HepG2 (cell line): Measurements from ENCODE around the gene GDAP1L1. TPM values are rescaled to one million over a fixed set of nuclear protein-coding genes. Genes with fewer than 3 reads are reported as not detected.

Source experiments
- ATAC-seq: fragments of 200-7000 bp; cut with Tn5 transposase; 3 replicates; pipeline ENCODE4 v1.9.1; 2020; ENCODE audit warnings: mild to moderate bottlenecking, moderate library complexity
- BruUV-seq: library from RNA; stranded (reverse); fragments of 400-500 nt; replicated peaks from 2 replicates; lab custom pipeline; 2021; lab: Mats Ljungman, UMichigan
- CTCF ChIA-PET: fragments of 300-600 bp; formaldehyde crosslinking; extraction: SDS; loops from one replicate; lab custom pipeline; 2021; ENCODE audit warnings: low total read pairs, inconsistent platforms, low intra/inter-chr PET ratio; lab: Yijun Ruan, JAX
- POLR2A ChIA-PET: fragments of 350-600 bp; sonication (Branson Sonifier 250); formaldehyde crosslinking; loops from one replicate; lab custom pipeline; 2020; ENCODE audit warnings: antibody characterized with exemption, inconsistent platforms; lab: Yijun Ruan, JAX
- DNase-seq: peaks from one replicate; pipeline ENCODE4 v3.0.0-alpha.2; 2015; ENCODE audit warnings: low spot score
- FAIRE-seq: peaks from 3 replicates; lab custom pipeline; 2011; peaks lifted over from hg19 to GRCh38; lab: Jason Lieb, UNC
- H2AFZ ChIP-seq: one replicate; pipeline ENCODE4 v1.6.1; 2011; ENCODE audit warnings: low read length, inconsistent platforms
- H3K27ac ChIP-seq: fragments of 300-600 bp; 3 replicates; pipeline ENCODE4 v1.8.0; 2011; ENCODE audit warnings: mixed run types, mild to moderate bottlenecking, mixed read lengths, low read length, inconsistent platforms; ENCODE audit not compliant: insufficient read depth; ENCODE audit errors: extremely low read length
- H3K27me3 ChIP-seq, 2 experiments: fragments of 200-600 bp in 1 of 2; 2 replicates in 1 of 2; 3 replicates in 1 of 2; pipeline versions ENCODE4 v1.6.0 to v1.8.0; 2011; ENCODE audit warnings: low read length in 2 of 2, mild to moderate bottlenecking in 2 of 2, moderate library complexity in 2 of 2, inconsistent platforms in 1 of 2; ENCODE audit not compliant: insufficient read depth in 2 of 2, control insufficient read depth in 1 of 2
- H3K36me3 ChIP-seq, 2 experiments: fragments of 200-600 bp in 1 of 2; replicated peaks in 1 of 2; 2 replicates in 1 of 2; 3 replicates in 1 of 2; pipeline versions ENCODE4 v1.5.1 to v1.8.0; 2011; ENCODE audit warnings: low read length in 2 of 2, inconsistent platforms in 1 of 2; ENCODE audit not compliant: insufficient read depth in 2 of 2, control insufficient read depth in 1 of 2
- H3K4me1 ChIP-seq: 2 replicates; pipeline ENCODE4 v1.5.1; 2012; ENCODE audit warnings: low read length, inconsistent platforms; ENCODE audit not compliant: insufficient read depth
- H3K4me2 ChIP-seq: 2 replicates; pipeline ENCODE4 v1.6.0; 2011; ENCODE audit warnings: low read depth, low read length, inconsistent platforms
- H3K4me3 ChIP-seq, 3 experiments: fragments of 200-600 bp in 1 of 3; sonication (generic), shearing (Covaris generic) in 1 of 3; replicated peaks in 1 of 3; 2 replicates each; pipeline ENCODE4 v1.5.1; 2011 to 2016; ENCODE audit warnings: low read length in 3 of 3, inconsistent platforms in 2 of 3, low read depth in 2 of 3, mild to moderate bottlenecking in 2 of 3, control low read depth in 1 of 3, mixed read lengths in 1 of 3; ENCODE audit not compliant: insufficient read depth in 1 of 3
- H3K79me2 ChIP-seq: one replicate; pipeline ENCODE4 v1.6.1; 2011; ENCODE audit warnings: low read length, inconsistent platforms; ENCODE audit not compliant: insufficient read depth
- H3K9ac ChIP-seq: 2 replicates; pipeline ENCODE4 v1.6.0; 2011; ENCODE audit warnings: mild to moderate bottlenecking, low read depth, low read length, inconsistent platforms; ENCODE audit not compliant: insufficient read depth
- H3K9me3 ChIP-seq: 2 replicates; pipeline ENCODE4 v1.5.1; 2012; ENCODE audit warnings: mild to moderate bottlenecking, low read length
- H4K20me1 ChIP-seq: 2 replicates; pipeline ENCODE4 v1.6.0; 2011; ENCODE audit warnings: inconsistent platforms, mild to moderate bottlenecking, low read length, moderate library complexity; ENCODE audit not compliant: insufficient read depth
- ATF2 ChIP-seq: sonication (generic); formaldehyde crosslinking; IDR thresholded peaks from 2 replicates; pipeline ENCODE4 v1.4.0; 2020; ENCODE audit warnings: missing genetic modification reagents
- HOXA7 ChIP-seq: sonication (generic); formaldehyde crosslinking; IDR thresholded peaks from 2 replicates; pipeline ENCODE4 v1.8.1; 2022; ENCODE audit warnings: mild to moderate bottlenecking, missing genetic modification reagents, moderate library complexity
- IKZF1 ChIP-seq: fragments of 450-650 bp; IDR thresholded peaks from 2 replicates; pipeline ENCODE4 v1.7.1; 2016
- KDM6A ChIP-seq: IDR thresholded peaks from 2 replicates; pipeline ENCODE4 v1.6.1; 2016; ENCODE audit warnings: low read depth
- NFYC ChIP-seq: IDR thresholded peaks from 2 replicates; pipeline ENCODE4 v1.6.1; 2016; ENCODE audit warnings: missing genetic modification reagents, missing compliant biosample characterization
- POLR2G ChIP-seq: fragments of 200-400 bp; formaldehyde crosslinking; IDR thresholded peaks from 2 replicates; pipeline ENCODE4 v1.6.1; 2018; ENCODE audit warnings: mild to moderate bottlenecking, low read depth, low read length, moderate library complexity
- SP140L ChIP-seq: sonication (generic); formaldehyde crosslinking; IDR thresholded peaks from 2 replicates; pipeline ENCODE4 v1.4.0; 2020; ENCODE audit warnings: missing genetic modification reagents, borderline replicate concordance
- ZBTB21 ChIP-seq: sonication (generic); formaldehyde crosslinking; IDR thresholded peaks from 2 replicates; pipeline ENCODE4 v1.4.0; 2020; ENCODE audit warnings: missing genetic modification reagents
- ZNF274 ChIP-seq: sonication (generic); formaldehyde crosslinking; IDR thresholded peaks from 2 replicates; pipeline ENCODE4 v1.5.1; 2020; ENCODE audit warnings: mild to moderate bottlenecking, missing genetic modification reagents
- ZNF580 ChIP-seq: IDR thresholded peaks from 2 replicates; pipeline ENCODE4 v1.6.1; 2016; ENCODE audit warnings: low read depth, borderline replicate concordance
- WGBS: methylation state at CpG from one replicate; pipeline ENCODE4 v1.1.6; 2017; ENCODE audit warnings: low lambda C conversion rate; 5-methylcytosine and 5-hydroxymethylcytosine counted together
- in situ Hi-C: cut with HindIII; loops from 2 replicates; pipeline ENCODE4 v1.10.0; 2017; ENCODE audit warnings: low pct_unique_long_range_greater_than_20kb; ENCODE audit not compliant: extremely low pct_ligation_motif_present
- intact Hi-C: fragments of 100-400 bp; cut with micrococcal nuclease; formaldehyde crosslinking; loops from one replicate; pipeline ENCODE4 v1.10.0; 2022; ENCODE audit not compliant: unreplicated experiment
- polyA plus RNA-seq, 8 experiments: library from polyadenylated mRNA; depleted of rRNA in 3 of 8; stranded (reverse) in 7 of 8; unstranded in 1 of 8; fragments of >200 nt; fragmentation: Illumina TruSeq in 4 of 8; extraction: Trizol in 4 of 8; gene quantifications; 2 replicates each; pipeline versions ENCODE4 v1.2.1 to v1.2.3, GENCODE V29; 2011 to 2016; ENCODE audit warnings: low read depth in 4 of 8, missing spikeins in 1 of 8, mixed read lengths in 1 of 8; ENCODE audit not compliant: insufficient read depth in 1 of 8
- total RNA-seq, 5 experiments: library from RNA; depleted of rRNA; stranded (reverse); fragments of >200 nt; fragmentation: Illumina TruSeq; extraction: Trizol; gene quantifications; 2 replicates each; pipeline ENCODE4 v1.2.3, GENCODE V29; 2016; ENCODE audit warnings: low read depth in 1 of 5

The GDAP1L1 gene
- total and polyA plus RNA-seq, 2 of the 13 experiments (the other 11 are each of a cell fraction or from before 2014, with no cell fraction given), result 0.04 TPM; not detected in 1

- H2AFZ ChIP-seq, result no peak overlapping the region
- H3K27ac ChIP-seq, result no peak overlapping the region
- CTCF ChIA-PET, result no interaction called here
- peaks cover 41% of the 10 kb centered on the region for H4K20me1 ChIP-seq
- peaks cover 22 to 51% of the 10 kb centered on the region in 2 experiments for H3K36me3 ChIP-seq
- in situ Hi-C loops, result no loop called here
- no peak overlapping the region for H3K4me2 ChIP-seq
- H3K9ac ChIP-seq, result no peak overlapping the region
- POLR2A ChIA-PET, result no interaction called here
- no TSS peak for BruUV-seq
- peaks cover 51% of the 10 kb centered on the region for H3K4me1 ChIP-seq
- FAIRE-seq (no peak), DNase-seq (no peak), ATAC-seq (no peak)
- WGBS, result 95% methylated on average over 10 of the region's 10 CpGs
- H3K4me3 ChIP-seq, result no peak overlapping the region
- no peaks in the 10 kb centered on the region; a peak in 1 of 5 replicates for H3K27me3 ChIP-seq
- peaks cover 96% of the 10 kb centered on the region for H3K79me2 ChIP-seq
- TF ChIP-seq IKZF1, result no peak
- no peak for TF ChIP-seq KDM6A (CRISPR knock-in tag)
- TF ChIP-seq POLR2G, result no peak
- no peak for TF ChIP-seq ZNF580 (CRISPR knock-in tag)
- TF ChIP-seq ZBTB21 (CRISPR knock-in tag), result no peak
- H3K9me3 ChIP-seq, result no peaks in the 10 kb centered on the region
- intact Hi-C loops, result loop anchor here (10.0 kb wide), 2 partner anchors 480 to 540 kb away; partner anchors contain the start of genes GTSF1L and MYBL2
Observed at GRCh38 chr20:44204832-44205215, 42.3 kb upstream of the GDAP1L1 start.

DNA sequence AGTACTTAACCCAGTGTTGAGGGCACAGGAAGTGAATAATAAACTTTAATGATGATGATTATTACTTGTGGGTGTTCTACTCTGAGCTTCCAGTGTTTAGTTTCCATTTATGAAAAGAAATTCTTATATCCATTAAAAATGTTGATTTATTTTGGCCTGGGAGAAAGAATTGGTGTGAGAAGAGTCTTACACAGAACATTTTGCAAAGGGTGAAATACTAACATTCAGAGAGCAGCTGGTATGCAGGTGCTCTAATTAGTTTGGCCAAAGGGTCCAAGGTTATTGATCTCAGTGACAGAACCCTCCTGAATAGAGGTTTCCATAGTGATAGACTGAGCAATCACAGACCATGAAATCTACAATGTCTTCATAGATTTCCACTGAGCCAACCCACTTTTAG, 41.0 kb upstream of the GDAP1L1 start:
- Histone ChIP-seq H3K36me3 (peaks cover 14 to 38% of the 10 kb centered on the region in 2 experiments), H3K9me3 (no peaks in the 10 kb centered on the region), H3K4me2 (peak overlapping the region; percentile 94), H3K4me1 (peaks cover 51% of the 10 kb centered on the region), H3K9ac (no peak overlapping the region), H3K27me3 (no peaks in the 10 kb centered on the region; a peak in 1 of 5 replicates), H3K27ac (peak overlapping the region; percentile 76), H4K20me1 (peaks cover 46% of the 10 kb centered on the region), H3K79me2 (peaks cover 91% of the 10 kb centered on the region), H3K4me3 (peak overlapping the region in 1 of 3 experiments; percentile 5; a peak in 1 of 6 replicates), H2AFZ (no peak overlapping the region)
- FAIRE-seq, result peak; percentile 28
- DNase-seq, result peak; percentile 87
- peak; percentile 39 for ATAC-seq
- CTCF ChIA-PET, result no interaction called here
- in situ Hi-C loops, result no loop called here
- POLR2A ChIA-PET, result interaction anchor here (0.5 to 0.9 kb wide), 2 partner anchors 188 to 269 kb away, joined by 3 read pairs; no protein-coding TSS in a partner anchor
- no TSS peak for BruUV-seq
- intact Hi-C loops, result loop anchor here (10.0 kb wide), 2 partner anchors 481 to 541 kb away; partner anchors contain the start of genes GTSF1L and MYBL2
- TF ChIP-seq HOXA7 (CRISPR knock-in tag), result no peak
- TF ChIP-seq ZNF274 (CRISPR knock-in tag), result no peak
- TF ChIP-seq ATF2, result no peak
- TF ChIP-seq SP140L (CRISPR knock-in tag), result 0 out of 2 replicates have a peak, but pooled peaks have one; percentile 38
- TF ChIP-seq NFYC (CRISPR knock-in tag), result 0 out of 2 replicates have a peak, but pooled peaks have one; percentile 20
